ENCODE data around the gene NDUFAF2.

- TF ChIP-seq, protein P1, sequence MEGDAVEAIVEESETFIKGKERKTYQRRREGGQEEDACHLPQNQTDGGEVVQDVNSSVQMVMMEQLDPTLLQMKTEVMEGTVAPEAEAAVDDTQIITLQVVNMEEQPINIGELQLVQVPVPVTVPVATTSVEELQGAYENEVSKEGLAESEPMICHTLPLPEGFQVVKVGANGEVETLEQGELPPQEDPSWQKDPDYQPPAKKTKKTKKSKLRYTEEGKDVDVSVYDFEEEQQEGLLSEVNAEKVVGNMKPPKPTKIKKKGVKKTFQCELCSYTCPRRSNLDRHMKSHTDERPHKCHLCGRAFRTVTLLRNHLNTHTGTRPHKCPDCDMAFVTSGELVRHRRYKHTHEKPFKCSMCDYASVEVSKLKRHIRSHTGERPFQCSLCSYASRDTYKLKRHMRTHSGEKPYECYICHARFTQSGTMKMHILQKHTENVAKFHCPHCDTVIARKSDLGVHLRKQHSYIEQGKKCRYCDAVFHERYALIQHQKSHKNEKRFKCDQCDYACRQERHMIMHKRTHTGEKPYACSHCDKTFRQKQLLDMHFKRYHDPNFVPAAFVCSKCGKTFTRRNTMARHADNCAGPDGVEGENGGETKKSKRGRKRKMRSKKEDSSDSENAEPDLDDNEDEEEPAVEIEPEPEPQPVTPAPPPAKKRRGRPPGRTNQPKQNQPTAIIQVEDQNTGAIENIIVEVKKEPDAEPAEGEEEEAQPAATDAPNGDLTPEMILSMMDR (IDR thresholded peaks at IDR 0.05) = no peak
- TF ChIP-seq ZFX (IDR thresholded peaks at IDR 0.05; ENCODE audit: borderline replicate concordance) = no peak
Observed at GRCh38 chr5:60955239-60955638, 10.2 kb downstream of the NDUFAF2 start.

All from 22Rv1 (cell line).